ENCODE measurements around the gene MRPS33.

GRCh38 chr7:141055146-141055545, 40.4 kb upstream of the MRPS33 start:
- no peak for TF ChIP-seq NR2C2 (IDR thresholded peaks at IDR 0.05; ENCODE audit: borderline replicate concordance, control insufficient read depth, insufficient read length, low read depth)
- TF ChIP-seq EZH2 (IDR thresholded peaks at IDR 0.05; ENCODE audit: borderline replicate concordance, control insufficient read depth, low read depth, low read length), result no peak
- TF ChIP-seq CBX3 (IDR thresholded peaks at IDR 0.05; ENCODE audit: borderline replicate concordance, low read depth), result no peak
- TF ChIP-seq, protein P1, sequence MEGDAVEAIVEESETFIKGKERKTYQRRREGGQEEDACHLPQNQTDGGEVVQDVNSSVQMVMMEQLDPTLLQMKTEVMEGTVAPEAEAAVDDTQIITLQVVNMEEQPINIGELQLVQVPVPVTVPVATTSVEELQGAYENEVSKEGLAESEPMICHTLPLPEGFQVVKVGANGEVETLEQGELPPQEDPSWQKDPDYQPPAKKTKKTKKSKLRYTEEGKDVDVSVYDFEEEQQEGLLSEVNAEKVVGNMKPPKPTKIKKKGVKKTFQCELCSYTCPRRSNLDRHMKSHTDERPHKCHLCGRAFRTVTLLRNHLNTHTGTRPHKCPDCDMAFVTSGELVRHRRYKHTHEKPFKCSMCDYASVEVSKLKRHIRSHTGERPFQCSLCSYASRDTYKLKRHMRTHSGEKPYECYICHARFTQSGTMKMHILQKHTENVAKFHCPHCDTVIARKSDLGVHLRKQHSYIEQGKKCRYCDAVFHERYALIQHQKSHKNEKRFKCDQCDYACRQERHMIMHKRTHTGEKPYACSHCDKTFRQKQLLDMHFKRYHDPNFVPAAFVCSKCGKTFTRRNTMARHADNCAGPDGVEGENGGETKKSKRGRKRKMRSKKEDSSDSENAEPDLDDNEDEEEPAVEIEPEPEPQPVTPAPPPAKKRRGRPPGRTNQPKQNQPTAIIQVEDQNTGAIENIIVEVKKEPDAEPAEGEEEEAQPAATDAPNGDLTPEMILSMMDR (IDR thresholded peaks at IDR 0.05 in 2 of 3, conservative IDR thresholded peaks at IDR 0.05 in 1 of 3; ENCODE audit: control insufficient read depth in 2 of 3, extremely low read depth in 1 of 3, insufficient read depth in 1 of 3, low read depth in 3 of 3, low read length in 3 of 3), result no peak
- no peak for TF ChIP-seq CEBPB (IDR thresholded peaks at IDR 0.05; ENCODE audit: borderline replicate concordance in 1 of 2, low read depth in 2 of 2, low read length in 2 of 2)
- no peak for TF ChIP-seq FOS (IDR thresholded peaks at IDR 0.05; ENCODE audit: borderline replicate concordance, extremely low read depth, insufficient read length)
- no peak for TF ChIP-seq POU2F2 (IDR thresholded peaks at IDR 0.05; ENCODE audit: borderline replicate concordance, low read depth, low read length)
- no peak for TF ChIP-seq ZNF274 (IDR thresholded peaks at IDR 0.05; ENCODE audit: insufficient read depth, insufficient read length)

Measured in GM12878 (cell line).